KBM-7 (cell line): ENCODE results near the gene GRAMD2A.
A peak's percentile ranks its signal among the peaks of the same experiment; 100 is the strongest.

Experiments used
- DNase-seq: peaks from one replicate; pipeline ENCODE4 v3.0.0-alpha.2; 2015
- in situ Hi-C: fragments of 300-500 bp; cut with MboI; formaldehyde crosslinking; loops from 2 replicates; pipeline ENCODE4 v1.14.3; 2020; ENCODE audit warnings: low sequenced_read_pairs, low pct_unique_long_range_greater_than_20kb, mixed read lengths

Gene GRAMD2A

DNA sequence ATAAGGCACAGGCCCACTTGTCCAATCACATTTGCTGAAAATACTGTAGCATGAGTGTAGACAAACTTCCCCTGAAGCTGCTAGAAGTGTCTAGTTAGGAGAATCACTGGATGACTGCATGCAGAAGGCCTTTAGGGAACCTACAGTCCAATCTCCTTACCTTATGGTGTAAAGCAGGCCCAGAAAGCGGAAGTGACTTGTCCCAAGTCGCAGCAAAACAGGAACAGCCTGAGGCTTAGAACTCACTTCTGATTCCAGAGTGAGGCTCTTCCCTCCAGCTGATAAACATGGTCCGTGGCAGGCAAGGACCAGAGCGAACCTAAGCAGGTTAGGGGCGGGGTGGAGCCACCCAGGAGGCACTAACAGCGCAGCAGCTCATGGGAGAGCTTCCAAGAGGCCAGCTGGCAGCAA, 2.5 kb downstream of the GRAMD2A start:
- peak; percentile 98 for DNase-seq
- in situ Hi-C loops, result no loop called here

DNA sequence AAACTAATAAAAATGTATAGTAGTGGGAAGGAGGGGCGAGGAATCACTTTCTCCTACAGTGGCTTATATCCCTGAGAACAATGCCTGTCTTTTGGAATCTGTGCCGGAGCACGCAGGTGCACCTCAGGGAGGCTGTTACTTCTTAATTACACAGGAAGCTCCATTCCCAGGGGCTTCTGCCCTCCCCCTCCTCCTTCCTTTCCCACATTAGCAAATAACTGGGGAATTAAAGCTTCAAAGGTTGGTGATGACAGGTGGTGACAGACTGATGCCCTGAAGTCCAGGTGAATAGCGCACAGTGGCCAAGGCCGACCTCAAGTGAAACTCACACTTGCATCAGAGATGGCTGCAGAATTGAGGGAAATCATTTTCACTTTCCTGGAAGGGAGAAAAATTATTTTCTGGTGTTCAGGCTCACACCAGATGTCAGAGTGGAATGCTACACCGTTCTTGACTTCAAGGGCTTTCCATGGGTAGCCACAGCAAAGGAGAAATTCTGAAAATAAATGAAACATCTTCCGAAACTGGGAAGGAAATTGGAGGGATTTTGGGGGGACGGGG, 3.7 kb downstream of the GRAMD2A start:
- in situ Hi-C loops, result no loop called here
- DNase-seq, result no peak

DNA sequence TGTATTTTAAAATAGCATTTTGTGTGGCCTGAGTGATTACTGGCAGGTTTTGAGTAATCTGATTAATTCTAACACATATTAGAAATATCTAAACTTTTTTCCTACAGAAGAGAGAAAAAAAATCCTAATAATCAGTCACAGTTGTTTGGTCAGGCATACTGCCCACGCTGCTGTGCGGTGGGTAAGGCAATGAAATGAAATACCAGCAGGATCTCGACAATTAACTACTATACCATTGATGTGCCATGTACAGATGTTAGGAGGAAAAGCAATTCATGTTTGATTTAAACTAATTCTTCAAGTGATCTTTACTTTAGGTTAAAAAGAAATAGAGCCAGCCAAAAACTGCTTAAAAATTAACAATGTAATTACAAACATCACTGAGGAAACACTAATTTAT, 5.2 kb downstream of the GRAMD2A start:
- in situ Hi-C loops, result no loop called here

DNA sequence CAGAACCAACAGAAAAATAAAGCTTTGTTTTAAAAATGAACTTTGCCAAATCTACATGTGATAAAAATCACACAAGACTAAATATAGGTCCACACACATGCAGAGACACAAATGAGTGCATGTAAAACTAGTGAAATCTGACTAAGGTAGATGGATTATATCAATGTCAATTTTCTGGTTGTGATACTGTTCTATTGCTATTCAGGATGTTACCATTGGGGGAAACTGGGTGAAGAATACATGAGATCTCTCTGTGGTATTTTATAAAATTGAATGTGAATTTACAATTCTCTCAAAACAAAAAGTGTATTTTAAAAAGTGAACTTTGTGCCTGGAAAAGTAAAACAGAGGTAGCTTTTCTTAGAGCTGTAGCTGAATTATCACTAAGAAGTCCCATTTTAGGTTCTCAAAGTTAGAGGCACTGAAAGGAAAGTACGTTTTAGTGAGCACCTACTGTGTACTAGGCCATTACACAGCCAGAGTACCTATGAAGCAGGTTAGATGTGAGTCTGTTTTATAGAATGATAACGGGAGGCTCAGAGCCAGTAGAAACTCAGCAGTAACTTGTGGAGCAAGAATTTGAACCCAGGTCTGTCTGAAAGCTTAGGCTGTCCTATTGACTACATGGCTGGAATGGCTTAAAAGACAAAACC, 8.2 kb downstream of the GRAMD2A start:
- no peak for DNase-seq
- in situ Hi-C loops, result no loop called here

More for the DNA sequence above, 5.2 kb downstream of the GRAMD2A start:
- no peak for DNase-seq

DNA sequence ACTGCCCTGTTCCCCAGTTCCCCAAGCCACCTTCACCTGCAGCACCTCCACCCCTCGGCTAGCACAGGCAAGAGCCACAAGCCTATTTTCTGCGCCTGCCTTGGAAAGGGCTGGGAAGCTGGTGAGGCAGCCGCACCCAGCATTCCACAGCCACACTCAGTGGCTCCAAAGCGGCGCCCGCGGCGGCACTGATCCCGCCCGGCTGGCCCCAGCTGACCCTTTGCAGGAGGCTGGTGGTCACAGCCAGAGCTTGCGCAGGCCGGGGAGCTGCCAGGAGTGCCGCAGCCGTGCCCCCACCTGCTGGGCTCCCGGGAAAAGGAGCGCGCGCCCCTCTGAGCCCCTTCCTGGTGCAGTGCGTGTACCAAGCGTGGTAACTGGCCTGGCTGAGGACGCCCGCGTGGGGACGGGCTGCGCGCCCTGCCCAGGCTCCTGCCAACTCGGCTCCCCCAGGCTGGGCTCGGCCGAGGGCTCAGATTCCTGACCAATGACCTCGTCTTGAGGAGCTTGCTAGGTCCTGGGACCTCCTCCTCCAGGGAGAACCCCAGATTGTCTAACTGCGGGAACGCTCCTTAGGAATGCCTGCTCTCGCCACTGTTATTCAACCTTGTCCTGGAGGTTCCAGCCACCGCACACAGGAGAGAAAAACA, 13.3 kb downstream of the GRAMD2A start:
- DNase-seq, result no peak
- in situ Hi-C loops, result no loop called here

DNA sequence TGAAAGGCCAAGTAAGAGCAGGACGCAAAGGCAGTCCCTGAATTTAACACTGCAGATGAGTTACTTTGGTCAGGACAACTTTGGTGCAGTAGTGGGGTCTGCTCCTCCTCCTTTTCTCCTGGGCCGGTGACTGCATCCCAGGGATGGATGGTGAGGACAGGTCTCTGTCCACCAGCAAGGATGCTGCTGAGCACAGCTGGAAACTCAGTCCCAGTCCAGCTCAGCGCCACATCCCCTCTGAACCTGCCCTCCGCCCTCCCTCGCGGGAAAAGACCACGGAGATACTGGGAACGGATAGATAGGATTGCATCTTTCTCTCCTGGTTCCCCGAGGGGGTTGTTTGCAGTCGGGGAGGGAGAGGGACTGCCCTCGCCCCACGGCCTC, 13.8 kb downstream of the GRAMD2A start:
- DNase-seq, result no peak
- in situ Hi-C loops, result no loop called here

DNA sequence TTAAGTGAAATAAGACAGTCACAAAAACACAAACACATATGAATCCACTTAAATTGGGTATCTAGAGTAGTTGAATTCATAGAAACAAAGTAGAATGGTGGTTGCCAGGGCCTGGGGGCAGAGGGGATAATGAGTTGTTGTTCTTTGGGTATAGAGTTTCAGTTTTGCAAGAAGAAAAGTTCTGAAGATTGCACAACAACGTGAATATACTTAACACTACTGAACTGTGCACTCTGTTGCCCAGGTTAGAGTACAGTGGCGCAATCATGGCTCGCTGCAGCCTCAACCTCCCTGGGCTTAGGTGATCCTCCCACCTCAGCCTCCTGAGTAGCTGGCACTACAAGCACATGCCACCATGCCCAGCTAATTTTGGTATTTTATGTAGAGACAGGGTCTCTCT, 14.9 kb downstream of the GRAMD2A start:
- in situ Hi-C loops, result no loop called here
- DNase-seq, result no peak

DNA sequence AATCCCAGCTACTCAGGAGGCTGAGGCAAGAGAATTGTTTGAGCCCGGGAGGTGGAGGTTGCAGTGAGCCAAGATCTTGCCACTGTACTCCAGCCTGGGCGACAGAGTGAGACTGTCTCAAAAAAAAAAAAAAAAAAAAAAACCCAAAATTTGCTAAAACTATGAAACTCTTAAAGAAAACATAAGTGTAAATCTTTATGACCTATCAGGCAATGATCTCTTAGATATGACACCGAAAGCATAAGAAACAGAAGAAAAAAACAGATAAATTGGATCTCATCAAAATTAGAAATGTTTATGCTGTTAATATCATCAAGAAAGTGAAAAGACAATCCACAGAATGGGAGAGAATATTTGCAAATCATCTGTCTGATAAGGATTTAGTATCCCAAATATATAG, 15.3 kb downstream of the GRAMD2A start:
- no peak for DNase-seq
- in situ Hi-C loops, result no loop called here

DNA sequence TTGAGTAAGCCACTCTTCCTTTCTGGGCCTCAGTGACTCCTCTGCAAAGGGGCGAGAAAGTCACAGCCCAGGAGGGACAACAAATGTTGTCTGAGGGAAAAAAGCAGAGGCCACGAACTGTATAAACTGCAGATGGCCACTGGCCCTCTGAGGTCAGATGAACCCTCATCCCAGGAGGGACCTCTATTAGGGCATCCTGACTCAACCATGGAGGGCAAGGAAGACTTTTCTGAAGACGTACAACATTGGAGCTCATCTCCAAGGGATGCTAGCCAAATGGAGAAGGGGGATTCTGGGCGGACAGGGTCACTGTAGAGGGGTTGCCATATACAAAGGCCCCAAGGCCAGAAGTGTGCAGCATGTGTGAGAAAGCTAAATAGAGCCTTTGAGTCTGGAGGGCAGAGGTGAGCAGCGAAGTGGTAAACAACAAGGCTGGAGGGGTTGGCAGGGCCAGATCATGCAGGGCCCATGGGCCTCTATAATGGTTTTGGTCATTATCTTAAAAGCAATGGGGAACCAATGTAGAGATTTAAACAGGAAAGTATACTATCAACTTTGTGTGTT, 16.7 kb downstream of the GRAMD2A start:
- in situ Hi-C loops, result no loop called here
- no peak for DNase-seq

DNA sequence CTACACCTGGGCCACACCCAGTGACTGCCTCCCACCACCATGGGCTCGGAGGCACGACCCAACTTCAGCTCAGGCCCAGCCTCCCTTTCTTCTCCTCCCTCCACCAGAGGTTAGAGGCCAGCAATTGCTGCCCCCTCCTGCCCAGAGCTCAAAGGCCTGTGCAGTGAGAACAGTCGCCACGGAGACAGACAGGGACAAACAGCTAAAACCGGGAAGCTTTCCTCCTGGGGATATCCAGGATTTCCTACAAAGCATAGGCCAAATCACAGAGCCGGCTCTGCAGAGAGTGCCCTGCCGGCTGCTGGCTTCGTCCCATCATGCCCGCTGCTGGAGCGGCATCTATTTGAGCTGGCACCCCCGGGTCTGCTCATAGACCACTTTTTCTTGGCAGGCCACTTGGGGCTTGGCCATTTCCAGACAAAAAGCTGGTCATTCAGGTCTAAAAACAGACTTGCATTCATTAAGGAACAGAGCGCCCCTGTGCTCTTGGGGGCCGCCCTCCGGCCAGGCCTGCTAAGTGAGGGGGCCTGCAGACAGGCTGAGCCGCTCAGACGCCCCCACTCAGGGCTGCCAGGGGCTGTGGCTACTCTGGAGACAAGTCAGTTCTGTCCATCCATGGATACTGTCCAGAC, 17.5 kb downstream of the GRAMD2A start:
- DNase-seq, result no peak
- in situ Hi-C loops, result no loop called here

DNA sequence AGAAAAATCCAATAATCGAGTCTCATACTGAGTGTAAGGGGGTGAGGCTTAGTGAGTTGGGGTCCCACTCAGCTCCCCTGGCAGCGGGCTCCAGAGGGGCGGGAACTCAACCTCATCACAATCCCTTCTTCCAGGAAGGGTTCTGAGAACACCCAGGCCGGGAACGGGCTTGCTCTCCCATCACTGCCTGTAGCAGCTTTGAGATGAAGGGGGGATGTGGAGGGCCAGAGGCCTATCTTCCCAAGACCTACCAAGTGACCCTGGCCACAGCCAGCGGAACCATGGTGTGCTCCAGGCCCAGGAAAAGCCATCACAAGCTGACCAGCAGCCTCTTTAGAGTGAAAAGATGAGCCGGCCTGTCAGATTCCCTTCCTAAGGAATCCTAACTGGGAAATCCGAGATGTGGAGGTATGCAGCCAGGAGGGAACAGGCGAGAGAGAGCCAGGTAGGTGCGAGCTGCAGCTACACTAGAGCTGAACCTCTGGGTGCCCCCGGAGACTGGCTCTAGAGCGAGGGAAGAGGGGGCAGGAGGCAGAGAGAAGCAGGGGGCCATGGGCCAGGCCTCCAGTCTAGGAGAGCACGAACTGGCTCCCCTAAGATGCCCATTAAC, 18.5 kb downstream of the GRAMD2A start:
- no peak for DNase-seq
- in situ Hi-C loops, result no loop called here

DNA sequence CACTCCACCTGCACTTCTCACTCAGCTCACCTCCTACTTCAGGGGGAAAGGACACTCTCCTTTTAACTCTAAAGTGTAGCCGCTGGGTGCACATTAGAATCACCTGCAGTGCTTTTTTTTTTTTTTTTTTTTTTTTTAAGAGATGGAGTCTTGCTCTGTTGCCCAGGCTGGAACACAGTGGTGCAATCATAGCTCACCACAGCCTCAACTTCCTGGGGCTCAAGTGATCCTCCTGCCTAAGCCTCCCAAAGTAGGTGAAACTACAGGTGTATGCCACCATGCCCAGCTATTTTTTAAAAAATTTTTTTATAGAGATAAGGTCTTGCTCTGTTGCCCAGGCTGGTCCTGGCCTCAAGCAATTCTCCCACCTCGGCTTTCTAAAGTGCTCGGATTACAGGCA, 20.8 kb downstream of the GRAMD2A start:
- in situ Hi-C loops, result no loop called here
- no peak for DNase-seq

DNA sequence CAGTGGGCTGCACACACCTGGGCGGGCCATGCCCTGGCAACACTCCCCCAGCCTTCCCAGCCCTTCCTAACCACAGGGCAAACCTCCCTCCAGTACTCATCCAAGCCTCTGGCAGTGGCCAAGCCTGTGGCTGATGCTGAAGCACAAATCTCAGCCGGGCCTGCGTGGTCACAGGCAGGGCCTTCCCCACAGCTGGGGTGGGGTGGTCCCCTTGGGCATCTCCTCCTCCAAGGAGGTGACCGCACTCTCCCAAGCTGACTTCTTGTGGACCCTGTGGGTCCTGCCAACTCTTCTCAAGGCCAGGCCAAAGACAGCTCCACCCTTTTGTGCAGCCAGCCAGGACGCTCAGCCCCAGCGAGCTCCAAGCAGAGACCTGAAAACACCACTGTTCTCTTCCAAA, 21.4 kb downstream of the GRAMD2A start:
- in situ Hi-C loops, result no loop called here
- no peak for DNase-seq

DNA sequence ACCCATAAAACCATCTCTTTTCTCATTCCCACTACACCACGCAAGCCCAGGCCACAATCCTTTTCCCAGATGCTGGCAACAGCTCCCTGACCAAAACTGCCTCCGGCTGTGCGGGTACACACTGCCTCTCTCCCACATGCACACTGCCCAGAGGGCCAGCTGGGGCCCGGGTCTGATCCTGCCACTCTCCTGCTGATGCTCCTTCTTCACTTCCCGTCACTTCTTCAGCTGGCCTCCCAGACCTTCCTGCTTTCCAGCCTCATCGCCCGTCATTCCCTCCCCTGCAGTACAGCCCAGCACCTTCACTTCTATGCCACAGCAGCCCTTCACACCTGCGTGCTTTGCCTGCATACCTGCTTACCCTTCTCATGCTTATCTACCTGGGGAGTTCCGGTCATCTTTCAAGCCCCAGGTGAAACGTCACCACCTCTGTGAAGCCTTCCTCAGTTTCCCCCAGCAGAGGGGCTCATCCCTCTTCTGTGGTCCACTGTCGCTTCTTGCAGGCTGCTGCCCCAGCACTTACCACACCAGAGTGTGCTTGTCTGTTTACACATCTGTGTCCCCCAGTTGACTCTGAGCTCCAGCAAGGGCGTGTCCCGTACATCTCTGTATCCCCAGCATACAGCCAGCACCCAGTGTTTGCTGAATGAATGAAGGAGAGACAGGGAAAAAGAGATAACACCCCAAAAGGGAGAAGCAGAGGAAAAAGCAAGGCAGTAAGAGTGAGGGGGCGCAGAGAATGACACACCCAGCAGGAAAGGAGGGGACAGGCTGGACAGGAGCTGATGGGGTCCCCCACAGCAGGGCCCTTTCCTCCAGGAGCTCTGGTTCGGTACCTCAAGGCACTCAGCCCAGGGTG, 22.2 kb downstream of the GRAMD2A start:
- no peak for DNase-seq
- in situ Hi-C loops, result no loop called here

DNA sequence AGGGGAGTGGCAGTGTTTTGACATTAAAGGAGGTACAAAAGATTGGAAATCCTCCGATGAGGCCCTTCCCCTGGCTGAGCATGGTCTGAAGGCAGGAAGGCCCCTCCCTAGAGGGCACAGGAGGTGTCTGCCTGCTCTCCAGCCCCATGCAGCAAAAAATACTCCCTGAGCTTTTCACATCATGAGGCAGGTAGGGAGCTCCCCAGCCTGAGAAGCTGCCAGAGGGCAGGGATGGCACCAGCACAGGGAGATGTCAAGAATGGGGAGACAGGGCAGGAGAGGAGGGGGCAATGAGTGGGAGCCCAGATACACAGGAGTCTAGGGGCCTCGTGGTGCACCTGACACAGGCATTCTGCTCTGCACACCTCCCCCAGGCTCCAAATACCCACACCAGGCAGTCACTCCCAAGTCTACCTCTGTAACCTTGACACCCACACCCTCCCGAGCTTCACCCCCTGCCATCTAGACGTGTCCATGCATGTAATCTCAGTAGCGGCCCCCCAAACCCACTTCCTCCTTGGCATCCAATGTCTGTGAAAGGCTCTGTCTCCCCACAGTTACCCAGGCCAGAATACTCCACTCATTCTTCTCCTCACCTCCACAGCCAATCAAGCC, 22.9 kb downstream of the GRAMD2A start:
- in situ Hi-C loops, result loop anchor here (25.0 kb wide), 1 partner anchor 712 kb away; no protein-coding TSS in a partner anchor
- no peak for DNase-seq

DNA sequence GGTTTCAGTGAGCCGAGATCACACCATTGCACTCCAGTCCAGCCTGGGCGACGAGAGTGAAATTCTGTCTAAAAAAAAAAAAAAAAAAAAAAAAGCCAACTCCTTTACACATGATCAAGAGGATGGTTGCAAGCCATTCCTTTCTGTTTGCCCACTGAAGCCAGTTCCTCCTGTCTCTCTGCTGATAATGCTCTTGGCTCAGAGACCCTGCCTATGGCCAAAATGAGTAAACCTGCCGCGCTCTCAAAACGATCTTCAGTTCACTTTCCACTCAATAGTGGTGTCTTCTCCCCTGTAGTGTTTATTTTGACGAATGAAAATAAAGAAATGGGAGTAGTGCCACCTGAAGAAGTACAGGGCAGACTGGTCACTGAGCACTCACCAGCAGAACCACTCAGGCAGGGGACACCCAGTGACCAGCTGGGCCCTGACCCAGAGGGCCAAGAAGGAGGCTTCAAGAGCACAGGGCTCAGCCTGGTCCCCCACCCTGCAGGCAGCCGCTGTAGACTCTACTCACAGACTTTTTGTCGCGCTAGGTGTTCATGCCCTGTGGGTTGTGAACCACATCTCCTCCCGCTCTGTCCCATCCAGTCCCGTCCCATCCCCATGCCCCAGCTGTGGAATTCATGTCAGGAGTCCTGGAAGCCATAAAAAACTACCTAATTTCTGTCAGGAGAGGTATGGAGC, 23.6 kb downstream of the GRAMD2A start:
- no peak for DNase-seq
- in situ Hi-C loops, result loop anchor here (25.0 kb wide), 1 partner anchor 712 kb away; no protein-coding TSS in a partner anchor

DNA sequence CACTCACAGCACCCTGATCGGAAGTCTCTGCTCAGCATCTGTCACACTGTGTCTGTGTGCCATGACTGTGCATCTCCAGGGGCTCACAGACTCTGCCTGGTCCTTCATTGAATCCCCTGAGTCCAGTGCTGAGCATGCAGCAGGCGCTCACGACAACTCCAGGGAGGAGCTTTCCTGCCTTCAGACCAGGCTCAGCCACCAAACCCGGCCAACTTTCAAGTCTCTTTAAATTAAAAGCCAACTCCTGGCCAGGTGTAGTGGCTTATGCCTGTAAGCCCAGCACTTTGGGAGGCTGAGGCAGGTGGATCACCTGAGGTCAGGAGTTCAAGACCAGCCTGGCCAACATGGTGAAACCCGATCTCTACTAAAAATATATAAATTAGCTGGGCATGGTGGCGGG, 24.2 kb downstream of the GRAMD2A start:
- in situ Hi-C loops, result loop anchor here (25.0 kb wide), 1 partner anchor 711 kb away; no protein-coding TSS in a partner anchor
- no peak for DNase-seq

DNA sequence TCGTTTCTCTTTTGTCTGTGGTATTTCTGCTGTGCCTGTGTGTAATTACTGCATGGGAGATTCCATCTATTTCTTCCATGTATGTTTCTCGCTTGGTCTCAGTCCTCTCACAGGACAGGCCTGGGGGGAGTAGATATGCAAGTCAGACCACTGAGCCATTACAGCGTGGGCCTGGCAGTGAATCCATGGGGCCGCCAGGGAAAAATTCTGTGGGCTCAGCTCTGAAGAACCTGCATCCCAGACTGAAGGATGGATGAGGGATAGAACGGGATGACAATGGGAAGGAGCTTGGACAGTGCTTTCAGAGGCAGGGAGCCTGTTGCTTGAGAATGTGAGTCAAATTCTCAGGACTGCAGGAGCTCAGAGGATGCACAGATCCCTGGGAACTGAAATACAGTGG, 24.8 kb downstream of the GRAMD2A start:
- in situ Hi-C loops, result loop anchor here (25.0 kb wide), 1 partner anchor 710 kb away; no protein-coding TSS in a partner anchor
- DNase-seq, result no peak
